ENCODE measurements around the gene FOLR3.
"Not testable (repeated sequence)": the region's sequence is repeated elsewhere in the genome, so short reads cannot be mapped to it uniquely, and the experiment has no call there.

FOLR3 gene

DNA sequence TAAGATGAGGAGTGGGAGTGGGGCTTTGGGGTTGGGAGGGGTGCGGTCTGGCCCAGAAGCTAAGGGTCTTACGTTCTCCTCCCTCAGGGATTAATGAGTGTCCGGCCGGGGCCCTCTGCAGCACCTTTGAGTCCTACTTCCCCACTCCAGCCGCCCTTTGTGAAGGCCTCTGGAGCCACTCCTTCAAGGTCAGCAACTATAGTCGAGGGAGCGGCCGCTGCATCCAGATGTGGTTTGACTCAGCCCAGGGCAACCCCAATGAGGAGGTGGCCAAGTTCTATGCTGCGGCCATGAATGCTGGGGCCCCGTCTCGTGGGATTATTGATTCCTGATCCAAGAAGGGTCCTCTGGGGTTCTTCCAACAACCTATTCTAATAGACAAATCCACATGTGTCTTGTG lies 4.0 kb downstream of the FOLR3 start:
- no peak overlapping the region for H3K9ac ChIP-seq
- H3K4me3 ChIP-seq (ENCODE audit: low read depth, low read length), result no peak overlapping the region
- TF ChIP-seq, protein P1, sequence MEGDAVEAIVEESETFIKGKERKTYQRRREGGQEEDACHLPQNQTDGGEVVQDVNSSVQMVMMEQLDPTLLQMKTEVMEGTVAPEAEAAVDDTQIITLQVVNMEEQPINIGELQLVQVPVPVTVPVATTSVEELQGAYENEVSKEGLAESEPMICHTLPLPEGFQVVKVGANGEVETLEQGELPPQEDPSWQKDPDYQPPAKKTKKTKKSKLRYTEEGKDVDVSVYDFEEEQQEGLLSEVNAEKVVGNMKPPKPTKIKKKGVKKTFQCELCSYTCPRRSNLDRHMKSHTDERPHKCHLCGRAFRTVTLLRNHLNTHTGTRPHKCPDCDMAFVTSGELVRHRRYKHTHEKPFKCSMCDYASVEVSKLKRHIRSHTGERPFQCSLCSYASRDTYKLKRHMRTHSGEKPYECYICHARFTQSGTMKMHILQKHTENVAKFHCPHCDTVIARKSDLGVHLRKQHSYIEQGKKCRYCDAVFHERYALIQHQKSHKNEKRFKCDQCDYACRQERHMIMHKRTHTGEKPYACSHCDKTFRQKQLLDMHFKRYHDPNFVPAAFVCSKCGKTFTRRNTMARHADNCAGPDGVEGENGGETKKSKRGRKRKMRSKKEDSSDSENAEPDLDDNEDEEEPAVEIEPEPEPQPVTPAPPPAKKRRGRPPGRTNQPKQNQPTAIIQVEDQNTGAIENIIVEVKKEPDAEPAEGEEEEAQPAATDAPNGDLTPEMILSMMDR (IDR thresholded peaks at IDR 0.05), result no peak
- no peaks in the 10 kb centered on the region for H3K27me3 ChIP-seq (ENCODE audit: control insufficient read depth, insufficient read depth, low read length)
- no peak overlapping the region for H3K4me2 ChIP-seq (ENCODE audit: low read length)
- H3K27ac ChIP-seq, result no peak overlapping the region
- no peaks in the 10 kb centered on the region for H3K4me1 ChIP-seq
- H3K36me3 ChIP-seq (ENCODE audit: control insufficient read depth, insufficient read depth, low read length), result no peaks in the 10 kb centered on the region
- no peaks in the 10 kb centered on the region for H3K9me3 ChIP-seq (ENCODE audit: control insufficient read depth, low read length)
- no peaks in the 10 kb centered on the region for H3K79me2 ChIP-seq
- H2AFZ ChIP-seq, result no peak overlapping the region

DNA sequence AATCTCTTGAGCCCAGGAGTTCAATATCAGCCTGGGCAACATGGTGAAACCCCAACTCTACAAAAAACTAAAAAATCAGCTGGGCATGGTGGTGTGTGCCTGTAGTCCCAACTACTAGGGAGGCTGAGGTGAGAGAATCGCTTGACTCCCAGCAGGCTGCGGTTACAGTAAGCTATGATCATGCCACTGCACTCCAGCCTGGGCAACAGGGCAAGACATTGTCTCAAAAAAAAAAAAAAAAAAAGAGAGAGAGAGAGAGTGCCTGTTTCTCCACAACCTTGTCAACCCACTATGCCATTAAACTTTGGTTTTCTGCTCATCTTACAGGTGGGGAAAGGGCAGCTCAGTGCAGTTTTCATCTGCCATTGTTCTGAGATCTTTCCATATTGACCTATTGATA lies 5.1 kb downstream of the FOLR3 start:
- Histone ChIP-seq H3K36me3 (ENCODE audit: control insufficient read depth, insufficient read depth, low read length) (no peaks in the 10 kb centered on the region), H3K27me3 (ENCODE audit: control insufficient read depth, insufficient read depth, low read length) (no peaks in the 10 kb centered on the region), H3K4me3 (ENCODE audit: low read depth, low read length) (no peak overlapping the region), H3K79me2 (no peaks in the 10 kb centered on the region), H3K4me1 (no peaks in the 10 kb centered on the region), H3K9ac (no peak overlapping the region), H2AFZ (no peak overlapping the region), H3K4me2 (ENCODE audit: low read length) (no peak overlapping the region), H3K27ac (no peak overlapping the region), H3K9me3 (ENCODE audit: control insufficient read depth, low read length) (no peaks in the 10 kb centered on the region)
- TF ChIP-seq, protein P1 (IDR thresholded peaks at IDR 0.05), result no peak

DNA sequence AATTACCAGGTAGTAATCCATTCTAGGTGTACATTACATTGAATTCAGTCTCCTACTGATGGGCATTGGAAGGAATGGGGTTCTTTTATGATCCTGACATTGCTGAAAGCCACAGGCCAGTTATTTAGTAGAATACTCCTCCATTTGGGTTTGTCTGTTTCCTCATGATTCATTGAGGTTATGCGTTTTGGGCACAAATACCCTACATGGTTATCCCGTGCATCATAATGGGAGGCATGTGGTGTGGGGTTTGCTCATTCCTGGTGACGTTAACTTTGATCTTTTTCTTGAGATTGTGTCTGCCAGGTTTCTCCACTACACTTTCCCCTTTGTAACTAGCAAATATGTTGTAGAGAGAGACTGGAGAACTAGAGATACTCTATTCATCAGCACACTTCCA lies 5.5 kb downstream of the FOLR3 start:
- H3K36me3 ChIP-seq (ENCODE audit: control insufficient read depth, insufficient read depth, low read length), result no peaks in the 10 kb centered on the region
- H3K9me3 ChIP-seq (ENCODE audit: control insufficient read depth, low read length), result no peaks in the 10 kb centered on the region
- no peak overlapping the region for H3K4me3 ChIP-seq (ENCODE audit: low read depth, low read length)
- TF ChIP-seq, protein P1 (IDR thresholded peaks at IDR 0.05), result no peak
- H3K4me2 ChIP-seq (ENCODE audit: low read length), result no peak overlapping the region
- H3K79me2 ChIP-seq, result no peaks in the 10 kb centered on the region
- H3K4me1 ChIP-seq, result no peaks in the 10 kb centered on the region
- no peak overlapping the region for H3K27ac ChIP-seq
- H2AFZ ChIP-seq, result no peak overlapping the region
- no peaks in the 10 kb centered on the region for H3K27me3 ChIP-seq (ENCODE audit: control insufficient read depth, insufficient read depth, low read length)
- no peak overlapping the region for H3K9ac ChIP-seq

DNA sequence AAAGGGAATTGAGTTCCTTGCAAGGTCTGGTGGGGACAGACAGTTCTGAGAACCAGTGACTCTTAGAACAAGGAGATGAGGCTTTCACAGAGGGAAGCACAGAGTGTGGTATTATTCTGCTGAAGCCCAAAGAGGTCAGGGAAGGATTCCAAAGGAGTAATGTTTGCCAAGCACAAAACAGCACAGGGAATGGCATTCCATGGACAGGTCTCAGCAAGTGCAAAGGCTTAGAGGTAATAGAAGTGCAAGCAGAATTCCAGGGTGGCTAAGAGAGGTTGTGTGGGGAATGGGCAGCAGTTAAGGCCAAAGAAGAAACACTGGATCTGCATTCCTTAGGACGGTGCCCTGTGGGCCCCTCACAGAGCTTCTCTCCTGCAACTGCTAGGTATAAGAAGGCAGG lies 6.6 kb downstream of the FOLR3 start:
- not testable (repeated sequence) for H3K27ac ChIP-seq; H3K4me3 ChIP-seq (ENCODE audit: low read depth, low read length); H3K36me3 ChIP-seq (ENCODE audit: control insufficient read depth, insufficient read depth, low read length); H3K4me2 ChIP-seq (ENCODE audit: low read length); H3K9me3 ChIP-seq (ENCODE audit: control insufficient read depth, low read length); H2AFZ ChIP-seq; H3K4me1 ChIP-seq; H3K27me3 ChIP-seq (ENCODE audit: control insufficient read depth, insufficient read depth, low read length); H3K79me2 ChIP-seq; H3K9ac ChIP-seq

DNA sequence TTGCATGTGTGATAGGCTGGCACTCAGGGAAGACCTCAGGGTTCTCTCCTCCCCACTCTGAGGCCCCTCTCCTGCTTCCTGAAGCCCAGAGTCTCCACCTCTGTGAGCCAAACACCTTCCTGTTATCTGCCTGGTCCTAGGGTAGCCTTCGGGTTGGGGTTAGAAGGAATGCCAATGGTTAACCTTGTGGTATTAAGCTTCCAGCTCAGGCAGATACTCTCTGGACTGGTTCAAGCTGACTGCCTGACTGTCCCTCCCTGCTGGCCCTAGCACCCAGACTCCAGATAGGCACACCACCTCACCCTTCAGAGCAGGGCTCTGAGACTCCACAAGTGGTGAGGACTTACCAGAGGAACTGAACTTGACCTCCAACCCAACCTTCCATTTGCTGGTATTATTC lies 7.0 kb downstream of the FOLR3 start:
- H3K9me3 ChIP-seq (ENCODE audit: control insufficient read depth, low read length); H3K36me3 ChIP-seq (ENCODE audit: control insufficient read depth, insufficient read depth, low read length); H2AFZ ChIP-seq; H3K4me2 ChIP-seq (ENCODE audit: low read length); H3K27ac ChIP-seq; H3K27me3 ChIP-seq (ENCODE audit: control insufficient read depth, insufficient read depth, low read length); H3K4me3 ChIP-seq (ENCODE audit: low read depth, low read length); H3K79me2 ChIP-seq; H3K4me1 ChIP-seq; H3K9ac ChIP-seq: not testable (repeated sequence)

DNA sequence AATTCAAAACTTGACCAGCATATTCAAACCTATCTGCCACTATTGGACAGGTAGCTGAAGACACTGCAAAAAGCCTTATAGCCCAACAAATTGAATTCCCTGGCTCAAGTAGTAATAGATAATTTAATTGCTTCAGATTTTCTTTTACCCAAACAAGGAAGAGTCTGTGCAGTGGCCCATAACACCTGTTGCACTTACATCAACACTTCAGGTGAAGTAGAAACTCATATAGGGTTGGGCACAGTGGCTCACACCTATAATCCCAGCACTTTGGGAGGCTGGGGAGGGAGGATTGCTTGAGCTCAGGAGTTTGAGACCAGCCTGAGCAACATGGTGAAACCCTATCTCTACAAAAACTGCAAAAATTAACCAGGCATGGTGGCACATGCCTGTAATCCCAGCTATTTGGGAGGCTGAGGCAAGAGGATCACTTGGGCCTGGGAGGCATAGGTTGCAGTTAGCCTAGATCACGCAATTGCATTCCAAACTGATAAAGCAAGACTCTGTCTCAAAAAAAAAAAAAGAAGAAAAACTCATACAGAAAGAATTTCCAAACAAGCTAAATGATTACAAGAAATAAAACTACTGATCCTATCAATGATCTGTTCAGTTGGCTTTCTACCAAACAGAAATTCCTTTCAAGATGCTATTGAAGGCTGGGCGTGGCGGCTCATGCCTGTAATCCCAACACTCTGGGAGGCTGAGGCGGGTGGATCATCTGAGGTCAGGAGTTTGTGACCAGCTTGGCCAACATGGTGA lies 9.5 kb downstream of the FOLR3 start:
- Histone ChIP-seq H3K79me2 (no peaks in the 10 kb centered on the region), H3K9ac (no peak overlapping the region), H2AFZ (no peak overlapping the region), H3K4me2 (ENCODE audit: low read length) (no peak overlapping the region), H3K27me3 (ENCODE audit: control insufficient read depth, insufficient read depth, low read length) (no peaks in the 10 kb centered on the region), H3K27ac (no peak overlapping the region), H3K4me1 (no peaks in the 10 kb centered on the region), H3K4me3 (ENCODE audit: low read depth, low read length) (no peak overlapping the region), H3K9me3 (ENCODE audit: control insufficient read depth, low read length) (no peaks in the 10 kb centered on the region), H3K36me3 (ENCODE audit: control insufficient read depth, insufficient read depth, low read length) (no peaks in the 10 kb centered on the region)
- TF ChIP-seq, protein P1 (IDR thresholded peaks at IDR 0.05), result no peak

All from parathyroid adenoma (tissue), 2 donors.